Measurements from ENCODE around the gene WIPF2.

WIPF2 gene

GRCh38 chr17:40247926-40248495 is 28.9 kb downstream of the WIPF2 start:
- no peak for DNase-seq (ENCODE audit: low read depth)

- no peak for DNase-seq (ENCODE audit: low read depth)
Measured at GRCh38 chr17:40248507-40248906, 29.4 kb downstream of the WIPF2 start.

- no peak for DNase-seq (ENCODE audit: low read depth)
Measured at GRCh38 chr17:40251576-40251975, 32.5 kb downstream of the WIPF2 start.

- no peak for DNase-seq (ENCODE audit: low read depth)
Measured at GRCh38 chr17:40253565-40253964, 34.5 kb downstream of the WIPF2 start.

- no peak for DNase-seq (ENCODE audit: low read depth)
Measured at GRCh38 chr17:40259505-40259904, 40.4 kb downstream of the WIPF2 start.

GRCh38 chr17:40260528-40260927 is 41.4 kb downstream of the WIPF2 start:
- no peak for DNase-seq (ENCODE audit: low read depth)

GRCh38 chr17:40264458-40265185 is 45.5 kb downstream of the WIPF2 start:
- no peak for DNase-seq (ENCODE audit: low read depth)

GRCh38 chr17:40265337-40265736 is 46.2 kb downstream of the WIPF2 start:
- DNase-seq (ENCODE audit: low read depth), result no peak

GRCh38 chr17:40266882-40267281 is 47.8 kb downstream of the WIPF2 start:
- no peak for DNase-seq (ENCODE audit: low read depth)

- no peak for DNase-seq (ENCODE audit: low read depth)
Measured at GRCh38 chr17:40268141-40268712, 49.1 kb downstream of the WIPF2 start.

- DNase-seq (ENCODE audit: low read depth), result no peak
Measured at GRCh38 chr17:40278414-40278813, 59.3 kb downstream of the WIPF2 start.

GRCh38 chr17:40279402-40279801 is 60.3 kb downstream of the WIPF2 start:
- DNase-seq (ENCODE audit: low read depth), result no peak

- no peak for DNase-seq (ENCODE audit: low read depth)
Measured at GRCh38 chr17:40281663-40282062, 62.6 kb downstream of the WIPF2 start.

- DNase-seq (ENCODE audit: low read depth), result no peak
Measured at GRCh38 chr17:40283662-40284061, 64.6 kb downstream of the WIPF2 start.

GRCh38 chr17:40284085-40284713 is 65.1 kb downstream of the WIPF2 start:
- no peak for DNase-seq (ENCODE audit: low read depth)

GRCh38 chr17:40286473-40286872 is 67.4 kb downstream of the WIPF2 start:
- DNase-seq (ENCODE audit: low read depth), result no peak

GRCh38 chr17:40287159-40287493 is 68.0 kb downstream of the WIPF2 start:
- no peak for DNase-seq (ENCODE audit: low read depth)

GRCh38 chr17:40287494-40288369 is 68.6 kb downstream of the WIPF2 start, which contains the start of gene CDC6:
Gene CDC6, plus strand, starts transcription at chr17:40287879. Its CDS starts 1,542 bp downstream, at chr17:40289421.
- peak; percentile 98 for DNase-seq (ENCODE audit: low read depth)

GRCh38 chr17:40290629-40291280 is 71.7 kb downstream of the WIPF2 start:
- DNase-seq (ENCODE audit: low read depth), result no peak

- no peak for DNase-seq (ENCODE audit: low read depth)
Measured at GRCh38 chr17:40291281-40291664, 72.2 kb downstream of the WIPF2 start.

- DNase-seq (ENCODE audit: low read depth), result no peak
Measured at GRCh38 chr17:40293363-40293762, 74.3 kb downstream of the WIPF2 start.

Measured in T follicular helper cell (primary cell).